ENCODE data around the gene RPN1. TPM values are rescaled to one million over a fixed set of nuclear protein-coding genes. Genes with fewer than 3 reads are reported as not detected.

The RPN1 gene
- total RNA-seq, 1 donor from 2014 or later: 311 TPM

GRCh38 chr3:128585189-128585588 is 65.4 kb downstream of the RPN1 start:
- DNase-seq (ENCODE audit: extremely low read depth, low read depth, low spot score): no peak

- DNase-seq (ENCODE audit: extremely low read depth, low read depth, low spot score): no peak
Observed at GRCh38 chr3:128584412-128585020, 66.1 kb downstream of the RPN1 start.

GRCh38 chr3:128581566-128581965 is 69.1 kb downstream of the RPN1 start:
- no peak for DNase-seq (ENCODE audit: extremely low read depth, low read depth, low spot score)

- DNase-seq (ENCODE audit: extremely low read depth, low read depth, low spot score): no peak
Observed at GRCh38 chr3:128579927-128580326, 70.7 kb downstream of the RPN1 start.

GRCh38 chr3:128578346-128578745 is 72.3 kb downstream of the RPN1 start:
- no peak for DNase-seq (ENCODE audit: extremely low read depth, low read depth, low spot score)

- DNase-seq (ENCODE audit: extremely low read depth, low read depth, low spot score): no peak
Observed at GRCh38 chr3:128577711-128578110, 72.9 kb downstream of the RPN1 start.

- DNase-seq (ENCODE audit: extremely low read depth, low read depth, low spot score): no peak
Observed at GRCh38 chr3:128576290-128576689, 74.3 kb downstream of the RPN1 start.

- no peak for DNase-seq (ENCODE audit: extremely low read depth, low read depth, low spot score)
Observed at GRCh38 chr3:128575777-128576176, 74.8 kb downstream of the RPN1 start.

- no peak for DNase-seq (ENCODE audit: extremely low read depth, low read depth, low spot score)
Observed at GRCh38 chr3:128573707-128574162, 76.9 kb downstream of the RPN1 start.

- no peak for DNase-seq (ENCODE audit: extremely low read depth, low read depth, low spot score)
Observed at GRCh38 chr3:128573160-128573559, 77.5 kb downstream of the RPN1 start.

GRCh38 chr3:128572644-128573105 is 77.9 kb downstream of the RPN1 start:
- no peak for DNase-seq (ENCODE audit: extremely low read depth, low read depth, low spot score)

GRCh38 chr3:128572013-128572412 is 78.6 kb downstream of the RPN1 start:
- DNase-seq (ENCODE audit: extremely low read depth, low read depth, low spot score): no peak

Other genes with a start within 250 kb of the RPN1 start
- gene DNAJB8, start 183.9 kb downstream of the RPN1 start, total RNA-seq: not detected in 2 replicates
- gene GATA2, start 157.6 kb downstream of the RPN1 start, total RNA-seq: 28.2 and 46.6 TPM in 2 replicates
- gene RAB7A, start 75.4 kb upstream of the RPN1 start, total RNA-seq: 120 and 162 TPM in 2 replicates
- gene ACAD9, start 228.8 kb upstream of the RPN1 start, total RNA-seq: 35.9 and 45.6 TPM in 2 replicates

Data from glomerular endothelial cell (primary cell).